GM10847 (cell line): ENCODE data around the gene KCNG4.

Experiments used
- POLR2A ChIP-seq: IDR thresholded peaks from 2 replicates; pipeline ENCODE4 v1.6.1; 2011; ENCODE audit not compliant: insufficient read length; ENCODE audit errors: extremely low read depth

The KCNG4 gene

DNA sequence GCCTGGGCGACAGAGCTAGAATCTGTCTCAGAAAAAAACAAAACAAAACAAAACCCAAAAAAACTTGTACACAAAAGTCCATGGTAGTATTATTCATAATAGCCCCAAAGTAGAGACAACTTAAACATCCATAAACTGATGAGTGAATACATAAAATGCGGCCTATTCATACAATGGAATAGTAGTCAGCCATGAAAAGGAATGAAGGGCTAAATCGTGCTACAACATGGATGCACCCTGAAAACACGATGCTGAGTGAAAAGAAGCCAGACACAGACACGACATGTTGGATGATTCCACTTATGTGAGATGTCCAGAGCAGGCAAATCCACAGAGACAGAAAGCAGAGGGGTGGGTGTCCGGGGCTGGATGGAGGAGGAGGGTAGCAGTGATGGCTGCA lies 12.3 kb downstream of the KCNG4 start:
- no peak for TF ChIP-seq POLR2A

DNA sequence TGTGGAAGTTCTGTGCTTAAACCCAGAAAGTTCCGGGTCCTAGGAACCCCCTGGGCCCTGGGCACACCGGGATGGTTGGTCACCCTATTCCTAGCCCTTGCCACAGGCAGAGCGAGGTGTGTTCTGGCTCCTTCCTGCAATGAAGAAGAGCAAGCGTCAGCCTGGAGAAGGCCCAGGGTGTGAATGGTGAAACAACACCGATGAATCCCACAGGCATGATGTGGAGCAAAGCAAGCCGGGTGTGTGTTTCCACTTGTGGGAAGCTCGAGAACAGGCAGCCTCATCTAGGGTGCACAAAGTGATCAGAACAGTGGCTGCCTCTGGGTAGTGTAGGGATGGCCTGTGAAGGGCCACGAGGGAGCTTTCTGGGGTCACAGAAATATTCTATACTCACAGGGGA lies 13.8 kb downstream of the KCNG4 start:
- TF ChIP-seq POLR2A, result no peak

DNA sequence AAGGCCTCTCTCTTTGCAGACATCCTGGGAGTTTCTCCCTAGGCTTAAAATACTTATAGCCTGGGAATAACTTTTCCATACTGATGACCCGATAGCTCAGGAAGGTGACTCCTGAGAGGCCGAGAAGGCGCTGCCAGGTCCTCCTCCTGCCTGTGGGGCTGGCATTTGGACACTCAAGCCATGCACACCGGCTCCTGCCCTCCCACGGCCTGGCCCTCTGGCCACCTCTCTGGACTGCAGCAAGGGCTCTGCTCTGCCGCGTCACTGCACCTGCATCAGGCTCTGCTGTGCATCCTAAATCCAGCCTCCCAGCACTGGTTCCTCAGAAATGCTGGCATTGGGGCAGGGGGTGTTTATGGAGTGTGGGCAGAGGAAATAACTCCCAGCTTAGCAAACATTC lies 14.2 kb downstream of the KCNG4 start:
- no peak for TF ChIP-seq POLR2A

DNA sequence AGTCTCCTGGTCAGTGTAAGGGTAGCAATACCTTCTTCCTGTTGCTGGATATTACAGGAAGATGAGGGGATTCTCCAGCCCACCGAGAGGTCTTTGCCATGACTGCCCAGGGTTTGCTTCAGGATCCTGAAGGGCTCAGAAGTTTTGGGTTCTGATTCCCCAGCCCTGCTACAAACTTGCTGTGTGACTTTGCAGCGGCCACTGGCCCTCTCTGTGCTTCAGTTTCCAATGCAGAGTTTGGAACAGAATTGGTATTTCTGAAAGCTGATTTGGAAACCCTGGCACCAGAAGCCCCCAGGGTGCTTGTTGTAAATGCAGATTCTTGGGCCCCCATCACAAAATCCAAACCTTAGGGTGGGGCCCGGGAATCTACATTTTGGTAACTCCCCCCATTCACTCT lies 14.7 kb downstream of the KCNG4 start:
- TF ChIP-seq POLR2A, result no peak

DNA sequence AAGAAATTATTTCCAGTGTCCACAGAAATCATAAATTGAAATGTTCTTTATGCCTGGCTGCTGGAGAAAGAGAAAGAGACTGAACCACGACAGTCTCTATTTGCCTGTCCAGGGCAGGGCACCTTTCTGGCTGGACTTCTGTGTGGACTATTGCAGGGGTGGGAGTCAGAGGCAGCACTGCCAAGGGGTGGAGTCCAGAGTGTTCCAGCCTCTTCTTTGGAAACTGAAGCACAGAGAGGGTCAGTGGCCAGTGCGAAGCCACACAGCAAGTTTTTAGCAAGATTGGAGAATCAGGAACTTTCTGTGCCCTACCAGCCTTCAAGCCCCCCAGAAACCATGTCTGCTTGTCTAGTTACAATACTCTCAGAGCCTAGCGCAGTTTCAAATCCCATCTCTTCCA lies 15.3 kb downstream of the KCNG4 start:
- no peak for TF ChIP-seq POLR2A

DNA sequence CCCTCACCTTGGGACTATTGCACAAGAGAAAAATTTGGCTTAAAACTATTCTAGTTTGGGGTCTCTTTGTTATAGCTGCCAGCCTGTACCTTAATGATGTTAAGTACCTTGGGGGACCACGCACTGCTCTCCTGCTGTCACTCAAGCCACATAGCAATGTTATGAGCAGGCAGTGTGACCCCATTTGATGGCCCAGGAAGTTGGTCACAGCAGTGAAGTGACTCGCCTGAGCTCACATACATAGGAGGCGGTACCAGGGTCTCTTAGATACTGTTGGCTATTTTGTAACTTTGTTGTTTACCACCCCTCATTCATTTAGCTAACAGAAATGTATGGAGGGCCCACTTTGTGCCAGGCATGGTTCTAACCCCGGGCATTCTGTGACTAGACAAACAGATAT lies 16.4 kb downstream of the KCNG4 start:
- TF ChIP-seq POLR2A, result no peak

DNA sequence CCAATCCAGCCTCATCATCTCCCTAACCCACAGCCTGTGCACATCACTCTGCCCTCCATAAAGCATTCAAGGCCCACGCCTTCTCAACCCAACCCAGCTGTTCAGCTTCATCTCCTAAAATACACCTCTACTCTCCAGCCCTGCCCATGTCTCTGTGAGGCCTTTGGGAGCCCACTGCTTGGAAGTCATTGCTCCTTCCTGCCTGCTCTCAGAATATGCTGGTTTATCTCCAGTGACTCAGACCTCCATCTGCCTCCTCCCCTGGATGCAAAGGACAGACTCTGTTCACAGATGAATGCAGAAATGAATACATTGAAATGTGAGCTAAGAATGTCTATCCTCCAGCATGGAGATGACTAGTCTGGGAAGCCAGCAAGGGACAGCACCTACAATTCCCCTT lies 19.0 kb downstream of the KCNG4 start:
- TF ChIP-seq POLR2A, result no peak

DNA sequence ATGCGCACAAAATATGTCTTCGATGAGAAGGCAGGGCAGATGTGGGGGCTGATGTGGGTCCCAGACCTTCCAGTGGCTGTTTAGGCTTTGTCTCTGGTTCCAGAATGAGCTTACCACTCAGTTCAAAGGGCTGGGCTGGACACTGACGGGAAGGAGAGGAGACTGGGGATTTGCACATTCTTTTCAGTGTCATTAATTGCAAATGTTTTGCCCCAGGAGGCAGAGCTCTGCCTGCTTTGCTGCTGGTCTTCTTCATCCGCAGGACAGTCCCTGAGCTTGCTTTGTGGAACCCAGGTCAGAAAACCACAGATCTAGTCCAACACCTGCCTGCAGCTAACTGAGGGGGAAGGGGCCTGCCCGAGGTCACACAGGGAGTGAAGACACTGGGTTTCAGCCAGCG lies 20.9 kb downstream of the KCNG4 start:
- no peak for TF ChIP-seq POLR2A

DNA sequence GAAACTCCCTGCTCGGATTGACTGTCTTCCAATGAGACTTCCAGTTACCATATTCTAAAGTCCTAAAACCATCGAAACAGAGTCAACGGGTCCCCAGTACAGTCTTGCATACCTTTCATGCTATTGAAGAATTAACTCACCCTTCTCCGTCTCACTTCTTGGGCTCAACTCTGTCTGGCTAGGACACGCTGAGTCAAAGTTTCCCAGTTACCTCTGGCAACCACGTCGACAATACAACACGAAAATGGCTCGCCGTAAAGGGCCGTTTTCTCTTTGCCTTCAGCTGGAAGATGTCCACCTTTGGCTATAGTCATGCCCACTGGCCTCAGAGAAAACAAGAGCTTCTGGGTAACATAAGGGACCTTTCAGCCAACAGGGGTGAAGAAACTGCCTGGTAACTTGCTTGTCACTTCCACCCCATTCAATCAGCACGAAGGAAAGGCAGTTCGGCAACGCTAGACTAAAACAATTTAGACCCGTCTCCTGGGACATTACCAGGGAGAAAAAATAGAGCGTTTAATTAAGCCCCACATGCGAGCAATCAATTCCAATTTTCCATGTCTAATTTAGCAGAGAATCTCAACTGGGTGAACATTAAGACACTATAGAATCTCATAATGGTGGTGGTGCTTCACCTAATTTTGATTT lies 21.5 kb downstream of the KCNG4 start:
- TF ChIP-seq POLR2A, result no peak

DNA sequence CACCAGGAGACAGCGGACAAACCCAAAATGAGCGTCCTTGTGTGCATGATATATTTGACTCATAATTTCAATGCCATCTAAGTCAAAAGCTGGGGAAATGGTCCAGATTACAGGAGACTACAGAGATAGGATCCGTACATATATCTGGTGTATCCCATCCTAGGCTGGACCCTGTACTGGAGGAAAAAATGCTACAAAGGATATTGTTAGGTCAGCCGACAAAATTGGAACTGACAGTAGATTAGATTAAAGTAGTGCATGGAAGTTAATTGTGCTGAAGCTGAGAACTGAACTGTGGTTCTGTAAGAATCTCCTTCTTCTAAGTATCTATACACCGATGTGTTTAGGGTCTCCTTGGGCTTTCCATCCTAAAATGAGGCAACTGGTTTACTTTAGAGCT lies 24.3 kb downstream of the KCNG4 start:
- TF ChIP-seq POLR2A, result no peak

DNA sequence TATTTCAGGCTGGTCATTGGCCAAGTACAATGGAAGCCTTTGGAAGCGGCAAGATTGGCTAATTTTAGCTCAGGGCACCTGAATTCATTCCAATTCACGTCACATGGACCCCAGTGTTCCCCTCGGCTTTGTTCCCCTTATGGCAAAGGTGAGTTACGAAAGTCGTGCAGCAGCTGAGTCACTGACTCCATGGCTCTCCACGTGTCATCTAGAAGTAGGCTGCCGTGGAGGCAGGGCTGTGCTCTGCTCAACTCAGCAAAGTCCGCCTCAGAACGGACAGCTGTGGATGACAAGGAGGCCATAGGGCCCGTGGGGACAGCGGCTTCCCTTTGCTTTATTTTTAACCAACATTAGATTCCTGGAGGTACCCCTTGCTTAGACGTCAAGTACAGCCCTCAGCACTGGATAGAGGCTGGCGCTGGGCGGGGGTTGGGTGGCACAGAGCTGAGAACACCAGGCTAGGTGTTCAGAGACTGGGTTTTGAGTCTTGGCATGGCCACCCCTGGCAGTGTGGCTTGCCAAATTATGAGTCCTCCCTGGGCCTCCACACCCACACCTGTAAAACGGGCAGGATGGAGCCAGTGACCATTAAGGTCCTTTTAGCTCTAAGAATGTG lies 25.3 kb downstream of the KCNG4 start:
- no peak for TF ChIP-seq POLR2A

DNA sequence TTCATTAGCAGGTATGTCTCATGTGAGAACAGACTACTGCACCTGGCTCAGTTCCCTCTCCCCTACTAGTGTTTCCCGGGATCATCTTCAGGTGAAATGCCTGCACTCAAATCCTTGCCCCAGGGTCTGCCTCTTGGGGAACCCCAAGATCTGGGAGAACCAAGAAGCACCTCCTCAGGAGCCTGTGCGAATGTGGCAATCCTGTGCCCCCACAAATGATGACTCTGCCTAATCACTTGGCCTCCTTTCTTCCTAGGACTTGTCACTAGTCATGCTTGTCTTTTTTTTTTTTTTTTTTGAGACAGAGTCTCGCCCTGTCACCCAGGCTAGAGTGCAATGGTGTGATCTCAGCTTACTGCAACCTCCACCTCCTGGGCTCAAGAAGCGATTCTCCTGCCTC lies 27.2 kb downstream of the KCNG4 start:
- TF ChIP-seq POLR2A, result no peak

DNA sequence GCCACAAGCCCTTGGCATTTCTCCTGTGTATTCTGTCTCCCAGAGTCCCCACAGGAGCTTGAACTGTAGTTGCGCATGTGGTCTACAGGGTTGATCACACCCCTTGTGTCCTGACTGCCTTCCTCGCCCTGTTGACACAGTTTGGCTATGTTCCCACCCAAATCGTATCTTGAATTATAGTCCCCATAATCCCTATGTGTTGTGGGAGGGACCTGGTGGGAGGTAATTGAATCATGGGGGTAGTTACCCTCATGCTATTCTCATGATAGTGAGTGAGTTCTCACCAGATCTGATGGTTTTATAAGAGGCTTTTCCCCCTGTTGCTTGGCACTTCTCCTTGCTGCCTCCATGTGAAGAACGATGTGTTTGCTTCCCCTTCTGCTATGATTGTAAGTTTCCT lies 27.7 kb downstream of the KCNG4 start:
- no peak for TF ChIP-seq POLR2A

DNA sequence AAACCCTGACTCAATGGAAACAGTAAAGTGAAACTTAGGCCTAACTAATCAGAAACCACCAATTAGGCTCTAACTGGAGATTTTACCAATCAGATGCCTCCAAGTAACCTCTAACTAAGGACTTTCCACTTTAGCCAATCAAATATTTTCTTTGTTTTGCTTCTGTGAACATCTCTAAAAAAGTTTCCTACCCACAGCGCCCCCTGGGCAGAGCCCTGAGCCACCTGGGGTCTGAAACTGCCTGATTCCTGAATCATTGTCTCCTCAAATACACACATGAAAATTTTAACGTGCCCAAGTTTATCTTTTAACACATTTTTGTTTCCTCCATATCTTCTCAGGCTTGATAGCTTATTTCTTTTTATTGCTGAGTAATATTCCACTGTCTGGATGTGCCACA lies 29.8 kb downstream of the KCNG4 start:
- TF ChIP-seq POLR2A, result no peak

DNA sequence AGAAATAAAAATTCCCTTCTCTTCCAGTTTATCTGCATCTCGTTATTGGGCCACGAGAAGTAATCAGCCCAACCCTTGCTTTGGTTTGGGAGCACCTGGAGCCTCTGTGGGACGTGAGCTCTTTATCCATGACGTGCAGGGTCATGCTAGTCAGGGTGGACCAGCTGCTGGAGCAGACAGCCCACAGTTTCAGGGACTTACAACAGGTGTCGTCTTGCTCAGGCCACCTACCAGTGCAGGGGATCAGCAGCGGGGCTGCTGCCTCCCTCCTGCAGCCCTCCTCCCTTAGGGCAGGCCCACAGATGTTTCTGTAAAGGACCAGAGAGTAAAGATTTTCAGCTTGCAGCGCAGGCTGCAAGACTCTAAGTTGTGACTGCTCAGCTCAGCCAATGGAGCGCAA lies 31.9 kb downstream of the KCNG4 start:
- no peak for TF ChIP-seq POLR2A

DNA sequence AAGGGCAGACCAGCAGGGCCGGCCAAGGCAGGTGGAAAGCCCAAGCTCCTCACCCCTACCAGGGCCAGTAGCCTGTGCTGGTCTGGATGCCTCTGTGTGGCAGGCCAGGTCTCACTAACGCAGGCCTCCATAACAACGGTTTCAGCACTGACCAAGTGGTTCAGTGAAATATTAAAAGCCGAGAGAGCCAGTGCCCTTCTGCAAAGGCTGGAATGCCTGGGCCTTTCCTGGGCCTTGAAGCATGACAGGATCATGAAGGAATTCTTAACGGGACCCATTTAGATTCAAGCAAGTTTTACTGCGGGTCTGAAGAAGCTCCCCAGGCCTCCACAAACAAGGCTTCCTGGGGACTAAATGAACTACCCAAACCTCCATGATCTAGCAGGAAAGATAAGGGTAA lies 32.6 kb downstream of the KCNG4 start:
- TF ChIP-seq POLR2A, result no peak

DNA sequence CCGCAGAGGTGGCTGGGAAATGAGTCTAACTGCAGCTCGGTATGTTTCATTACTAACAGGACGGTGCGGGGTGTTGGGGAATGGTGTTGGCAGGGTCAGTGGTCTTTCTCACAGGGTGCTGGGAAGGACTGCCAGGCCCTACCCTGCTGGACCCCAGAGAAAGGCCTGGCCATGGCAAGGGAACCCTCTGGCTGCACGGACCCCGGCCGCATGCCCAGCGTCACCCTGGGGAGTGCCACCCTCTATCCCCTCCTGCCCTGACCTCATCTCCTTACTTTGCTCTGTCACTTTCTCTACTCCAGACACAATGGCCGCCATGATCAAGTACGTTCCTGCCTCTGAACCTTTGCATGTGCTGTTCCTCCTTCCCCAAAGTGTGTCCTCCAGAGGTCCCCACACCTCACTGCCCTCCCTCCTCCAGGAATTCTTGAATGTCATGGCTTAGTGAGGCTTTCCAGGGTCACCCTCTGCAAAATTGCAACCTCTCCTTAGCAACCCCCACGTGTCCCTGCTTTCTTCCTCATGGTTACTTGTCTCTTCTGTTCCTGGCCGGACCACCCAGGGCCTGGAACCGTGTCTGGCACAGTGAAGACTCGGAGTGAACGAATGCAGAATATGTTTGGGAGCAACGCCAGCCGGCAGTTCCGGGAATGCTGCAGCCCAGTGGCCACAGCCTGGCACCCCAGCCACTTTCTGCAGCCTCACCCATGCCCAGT lies 33.7 kb downstream of the KCNG4 start:
- no peak for TF ChIP-seq POLR2A
